ENCODE results near the gene SMARCD2.

SMARCD2 gene

GRCh38 chr17:63833026-63833740, 9.3 kb downstream of the SMARCD2 start:
- DNase-seq (ENCODE audit: low spot score), result no peak

GRCh38 chr17:63832455-63832854, 10.0 kb downstream of the SMARCD2 start:
- DNase-seq (ENCODE audit: low spot score), result no peak

GRCh38 chr17:63832014-63832413, 10.5 kb downstream of the SMARCD2 start:
- DNase-seq (ENCODE audit: low spot score), result no peak

GRCh38 chr17:63831505-63831904, 11.0 kb downstream of the SMARCD2 start:
- no peak for DNase-seq (ENCODE audit: low spot score)

GRCh38 chr17:63830904-63831491, 11.5 kb downstream of the SMARCD2 start:
- DNase-seq (ENCODE audit: low spot score), result no peak

- DNase-seq (ENCODE audit: low spot score), result no peak
These were observed 12.2 kb downstream of the SMARCD2 start for GRCh38 chr17:63830278-63830677.

GRCh38 chr17:63828936-63829335, 13.5 kb downstream of the SMARCD2 start:
- DNase-seq (ENCODE audit: low spot score), result no peak

GRCh38 chr17:63827801-63828221, 14.7 kb downstream of the SMARCD2 start:
- no peak for DNase-seq (ENCODE audit: low spot score)

GRCh38 chr17:63827002-63827800, 15.3 kb downstream of the SMARCD2 start, which contains the start of the genes FTSJ3 and PSMC5:
TSS of gene FTSJ3 (minus strand) at chr17:63827663. CDS start at chr17:63826902, 761 bp downstream.
TSS of gene PSMC5 (plus strand) at chr17:63827431. CDS start at chr17:63827491, 60 bp downstream.
- peak; percentile 97 for DNase-seq (ENCODE audit: low spot score)

GRCh38 chr17:63826468-63827001, 15.9 kb downstream of the SMARCD2 start:
- DNase-seq (ENCODE audit: low spot score), result no peak

- DNase-seq (ENCODE audit: low spot score), result no peak
These were observed 18.1 kb downstream of the SMARCD2 start for GRCh38 chr17:63824362-63824761.

GRCh38 chr17:63823659-63824331, 18.7 kb downstream of the SMARCD2 start:
- DNase-seq (ENCODE audit: low spot score), result no peak

GRCh38 chr17:63822537-63822936, 19.9 kb downstream of the SMARCD2 start:
- DNase-seq (ENCODE audit: low spot score), result no peak

- no peak for DNase-seq (ENCODE audit: low spot score)
These were observed 20.7 kb downstream of the SMARCD2 start for GRCh38 chr17:63821804-63822203.

- DNase-seq (ENCODE audit: low spot score), result no peak
These were observed 21.4 kb downstream of the SMARCD2 start for GRCh38 chr17:63820963-63821561.

GRCh38 chr17:63819585-63820537, 22.6 kb downstream of the SMARCD2 start:
- no peak for DNase-seq (ENCODE audit: low spot score)

- DNase-seq (ENCODE audit: low spot score), result no peak
These were observed 23.4 kb downstream of the SMARCD2 start for GRCh38 chr17:63819131-63819530.

- no peak for DNase-seq (ENCODE audit: low spot score)
These were observed 24.6 kb downstream of the SMARCD2 start for GRCh38 chr17:63817736-63818385.

GRCh38 chr17:63816669-63817068, 25.8 kb downstream of the SMARCD2 start:
- DNase-seq (ENCODE audit: low spot score), result no peak
